HEK293 (cell line): ENCODE results near the gene TEDC2.

ENCODE experiments used
- CTCF ChIA-PET: fragments of 350-600 bp; formaldehyde crosslinking; extraction: SDS; loops from one replicate; lab custom pipeline; 2021; ENCODE audit warnings: antibody characterized with exemption; lab: Yijun Ruan, JAX
- POLR2A ChIA-PET: fragments of 300-600 bp; formaldehyde crosslinking; extraction: SDS; loops from one replicate; lab custom pipeline; 2020; ENCODE audit warnings: antibody characterized with exemption, inconsistent platforms; lab: Yijun Ruan, JAX
- H3K27ac ChIP-seq: fragments of 200-500 bp; sonication (Bioruptor generic); 2 replicates; pipeline ENCODE4 v1.5.1; 2014; ENCODE audit warnings: low read depth, low read length, control low read depth, inconsistent platforms; ENCODE audit errors: extremely low read depth
- H3K36me3 ChIP-seq, 2 experiments: fragments of 200-500 bp in 1 of 2; sonication (Bioruptor generic) in 1 of 2; 1 replicate in 1 of 2; 2 replicates in 1 of 2; pipeline ENCODE4 v1.5.1; 2014 to 2017; ENCODE audit warnings: inconsistent platforms in 2 of 2, low read length in 2 of 2; ENCODE audit not compliant: control insufficient read depth in 2 of 2, insufficient read depth in 1 of 2
- H3K4me1 ChIP-seq: fragments of 200-500 bp; sonication (Bioruptor generic); 2 replicates; pipeline ENCODE4 v1.5.1; 2014; ENCODE audit warnings: mild to moderate bottlenecking, low read length, inconsistent platforms; ENCODE audit not compliant: control insufficient read depth, insufficient read depth
- H3K4me3 ChIP-seq: 2 replicates; pipeline ENCODE4 v1.5.1; 2011; ENCODE audit warnings: low read depth, mild to moderate bottlenecking, control low read depth, low read length, moderate library complexity
- H3K9me3 ChIP-seq: fragments of 200-500 bp; sonication (Bioruptor generic); 2 replicates; pipeline ENCODE4 v1.5.1; 2014; ENCODE audit warnings: low read depth, low read length, inconsistent platforms; ENCODE audit not compliant: control insufficient read depth, insufficient read depth
- BCL11A ChIP-seq: fragments of 450-650 bp; formaldehyde crosslinking; IDR thresholded peaks from 2 replicates; pipeline ENCODE4 v1.5.1; 2016; ENCODE audit warnings: low read depth, missing biosample characterization, missing genetic modification characterization
- KLF7 ChIP-seq: fragments of 450-650 bp; formaldehyde crosslinking; IDR thresholded peaks from 2 replicates; pipeline ENCODE4 v1.5.1; 2016; ENCODE audit warnings: missing biosample characterization, missing genetic modification characterization, borderline replicate concordance
- SCRT2 ChIP-seq: fragments of 450-650 bp; formaldehyde crosslinking; IDR thresholded peaks from 2 replicates; pipeline ENCODE4 v1.5.1; 2016; ENCODE audit warnings: missing biosample characterization, missing genetic modification characterization
- ZNF138 ChIP-seq: fragments of 450-650 bp; formaldehyde crosslinking; IDR thresholded peaks from 2 replicates; pipeline ENCODE4 v1.5.1; 2016; ENCODE audit warnings: missing biosample characterization, missing genetic modification characterization, borderline replicate concordance
- ZNF248 ChIP-seq: fragments of 450-650 bp; formaldehyde crosslinking; IDR thresholded peaks from 2 replicates; pipeline ENCODE4 v1.5.1; 2017; ENCODE audit warnings: missing biosample characterization, missing genetic modification characterization
- ZNF292 ChIP-seq: fragments of 450-650 bp; formaldehyde crosslinking; IDR thresholded peaks from 2 replicates; pipeline ENCODE4 v1.5.1; 2016; ENCODE audit warnings: low read depth, missing biosample characterization, missing genetic modification characterization, borderline replicate concordance
- ZNF335 ChIP-seq: fragments of 450-650 bp; formaldehyde crosslinking; conservative IDR thresholded peaks from 2 replicates; pipeline ENCODE4 v1.5.1; 2016; ENCODE audit warnings: missing biosample characterization, missing genetic modification characterization
- ZNF473 ChIP-seq: fragments of 450-650 bp; formaldehyde crosslinking; IDR thresholded peaks from 2 replicates; pipeline ENCODE4 v1.5.1; 2017; ENCODE audit warnings: missing biosample characterization, missing genetic modification characterization
- TF ChIP-seq, protein P1 (sequence below): fragments of 450-650 bp; formaldehyde crosslinking; IDR thresholded peaks from 2 replicates; pipeline ENCODE4 v1.5.1; 2016; ENCODE audit warnings: missing biosample characterization, missing genetic modification characterization
- TF ChIP-seq, protein P2 (sequence below): fragments of 450-650 bp; formaldehyde crosslinking; IDR thresholded peaks from 2 replicates; pipeline ENCODE4 v1.5.1; 2016; ENCODE audit warnings: missing biosample characterization, missing genetic modification characterization
- TF ChIP-seq, protein P3 (sequence below): fragments of 450-650 bp; formaldehyde crosslinking; IDR thresholded peaks from 2 replicates; pipeline ENCODE4 v1.5.1; 2017; ENCODE audit warnings: missing biosample characterization, missing genetic modification characterization

Gene TEDC2

DNA sequence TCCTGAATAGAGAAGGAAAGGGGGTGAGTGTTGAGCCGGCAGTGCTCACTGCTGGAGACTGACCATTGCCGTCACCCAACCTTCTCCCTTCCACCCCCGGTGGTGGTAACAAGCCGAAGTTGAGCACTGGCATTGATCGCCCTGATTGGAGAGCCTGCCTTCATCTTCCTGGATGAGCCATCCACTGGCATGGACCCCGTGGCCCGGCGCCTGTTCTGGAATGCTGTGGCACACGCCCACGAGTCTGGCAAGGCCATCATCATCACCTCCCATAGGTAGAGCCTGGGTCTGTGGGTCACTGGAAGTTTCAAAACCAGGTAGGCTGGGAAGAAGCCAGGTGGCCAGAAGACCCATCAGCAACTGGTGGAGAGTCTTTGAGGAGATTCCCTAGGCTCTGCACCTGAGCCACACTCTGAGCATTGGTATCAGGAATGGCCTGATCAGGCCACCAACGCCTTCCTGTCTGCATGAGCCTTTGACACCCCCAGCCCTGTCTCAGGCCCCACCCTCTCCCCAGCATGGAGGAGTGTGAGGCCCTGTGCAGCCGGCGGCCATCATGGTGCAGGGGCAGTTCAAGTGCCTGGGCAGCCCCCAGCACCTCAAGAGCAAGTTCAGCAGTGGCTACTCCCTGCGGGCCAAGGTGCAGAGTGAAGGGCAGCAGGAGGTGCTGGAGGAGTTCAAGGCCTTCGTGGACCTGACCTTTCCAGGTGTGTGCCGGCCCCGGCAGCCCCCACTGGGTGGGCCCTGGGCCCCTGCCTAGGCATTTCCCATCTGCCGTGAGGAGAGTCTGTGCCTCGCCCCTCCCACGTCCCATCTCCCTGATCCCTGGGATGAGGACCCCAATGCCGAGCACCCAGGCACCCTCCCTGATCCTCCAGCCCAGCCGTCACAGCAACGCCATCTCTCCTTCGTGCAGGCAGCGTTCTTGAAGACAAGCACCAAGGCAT is 35.6 kb upstream of the TEDC2 start:
- Histone ChIP-seq H3K36me3 (no peaks in the 10 kb centered on the region), H3K27ac (no peak overlapping the region), H3K4me1 (no peaks in the 10 kb centered on the region; the same call in 1 of the 2 replicates), H3K9me3 (no peaks in the 10 kb centered on the region), H3K4me3 (no peak overlapping the region)
- TF ChIP-seq KLF7 (tag by site-specific recombination) (no peak), ZNF335 (tag by site-specific recombination) (no peak), ZNF473 (tag by site-specific recombination) (no peak), BCL11A (tag by site-specific recombination) (no peak), ZNF138 (tag by site-specific recombination) (no peak)
- TF ChIP-seq, protein P1, sequence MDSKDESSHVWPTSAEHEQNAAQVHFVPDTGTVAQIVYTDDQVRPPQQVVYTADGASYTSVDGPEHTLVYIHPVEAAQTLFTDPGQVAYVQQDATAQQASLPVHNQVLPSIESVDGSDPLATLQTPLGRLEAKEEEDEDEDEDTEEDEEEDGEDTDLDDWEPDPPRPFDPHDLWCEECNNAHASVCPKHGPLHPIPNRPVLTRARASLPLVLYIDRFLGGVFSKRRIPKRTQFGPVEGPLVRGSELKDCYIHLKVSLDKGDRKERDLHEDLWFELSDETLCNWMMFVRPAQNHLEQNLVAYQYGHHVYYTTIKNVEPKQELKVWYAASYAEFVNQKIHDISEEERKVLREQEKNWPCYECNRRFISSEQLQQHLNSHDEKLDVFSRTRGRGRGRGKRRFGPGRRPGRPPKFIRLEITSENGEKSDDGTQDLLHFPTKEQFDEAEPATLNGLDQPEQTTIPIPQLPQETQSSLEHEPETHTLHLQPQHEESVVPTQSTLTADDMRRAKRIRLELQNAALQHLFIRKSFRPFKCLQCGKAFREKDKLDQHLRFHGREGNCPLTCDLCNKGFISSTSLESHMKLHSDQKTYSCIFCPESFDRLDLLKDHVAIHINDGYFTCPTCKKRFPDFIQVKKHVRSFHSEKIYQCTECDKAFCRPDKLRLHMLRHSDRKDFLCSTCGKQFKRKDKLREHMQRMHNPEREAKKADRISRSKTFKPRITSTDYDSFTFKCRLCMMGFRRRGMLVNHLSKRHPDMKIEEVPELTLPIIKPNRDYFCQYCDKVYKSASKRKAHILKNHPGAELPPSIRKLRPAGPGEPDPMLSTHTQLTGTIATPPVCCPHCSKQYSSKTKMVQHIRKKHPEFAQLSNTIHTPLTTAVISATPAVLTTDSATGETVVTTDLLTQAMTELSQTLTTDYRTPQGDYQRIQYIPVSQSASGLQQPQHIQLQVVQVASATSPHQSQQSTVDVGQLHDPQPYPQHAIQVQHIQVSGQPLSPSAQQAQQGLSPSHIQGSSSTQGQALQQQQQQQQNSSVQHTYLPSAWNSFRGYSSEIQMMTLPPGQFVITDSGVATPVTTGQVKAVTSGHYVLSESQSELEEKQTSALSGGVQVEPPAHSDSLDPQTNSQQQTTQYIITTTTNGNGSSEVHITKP (tag by site-specific recombination): no peak
- TF ChIP-seq, protein P2, sequence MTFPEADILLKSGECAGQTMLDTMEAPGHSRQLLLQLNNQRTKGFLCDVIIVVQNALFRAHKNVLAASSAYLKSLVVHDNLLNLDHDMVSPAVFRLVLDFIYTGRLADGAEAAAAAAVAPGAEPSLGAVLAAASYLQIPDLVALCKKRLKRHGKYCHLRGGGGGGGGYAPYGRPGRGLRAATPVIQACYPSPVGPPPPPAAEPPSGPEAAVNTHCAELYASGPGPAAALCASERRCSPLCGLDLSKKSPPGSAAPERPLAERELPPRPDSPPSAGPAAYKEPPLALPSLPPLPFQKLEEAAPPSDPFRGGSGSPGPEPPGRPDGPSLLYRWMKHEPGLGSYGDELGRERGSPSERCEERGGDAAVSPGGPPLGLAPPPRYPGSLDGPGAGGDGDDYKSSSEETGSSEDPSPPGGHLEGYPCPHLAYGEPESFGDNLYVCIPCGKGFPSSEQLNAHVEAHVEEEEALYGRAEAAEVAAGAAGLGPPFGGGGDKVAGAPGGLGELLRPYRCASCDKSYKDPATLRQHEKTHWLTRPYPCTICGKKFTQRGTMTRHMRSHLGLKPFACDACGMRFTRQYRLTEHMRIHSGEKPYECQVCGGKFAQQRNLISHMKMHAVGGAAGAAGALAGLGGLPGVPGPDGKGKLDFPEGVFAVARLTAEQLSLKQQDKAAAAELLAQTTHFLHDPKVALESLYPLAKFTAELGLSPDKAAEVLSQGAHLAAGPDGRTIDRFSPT (tag by site-specific recombination): no peak
- ChIA-PET POLR2A (no interaction called here), CTCF (interaction anchor here (0.6 to 2.2 kb wide), 5 partner anchors 11 to 118 kb away, joined by 3 to 20 read pairs (median 4); no protein-coding TSS in a partner anchor)

DNA sequence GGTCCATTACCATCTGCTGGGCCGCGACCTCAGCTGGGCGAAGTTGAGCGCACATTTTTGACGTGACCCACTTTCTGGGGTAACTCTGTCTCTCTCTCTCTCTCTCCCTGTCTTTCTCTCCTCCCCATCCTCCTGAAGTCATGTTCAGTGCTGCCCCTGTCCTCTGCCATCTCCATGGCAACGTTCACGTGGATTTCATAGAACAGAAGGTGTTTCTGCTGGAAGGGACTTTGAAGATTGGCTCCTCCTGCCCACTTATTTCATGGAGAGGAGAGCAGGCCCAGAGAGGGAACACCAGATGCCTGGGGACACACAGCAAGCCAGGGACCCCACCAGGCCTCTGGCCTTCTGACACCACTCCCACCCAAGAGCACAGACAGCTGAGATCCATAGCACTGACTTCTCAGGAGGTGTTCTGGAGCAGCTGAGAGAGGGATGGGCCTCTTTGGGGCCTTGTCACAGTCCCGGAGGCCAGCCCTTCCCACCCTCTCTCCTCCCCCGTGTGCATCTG is 34.8 kb upstream of the TEDC2 start:
- TF ChIP-seq ZNF292 (tag by site-specific recombination) (no peak), SCRT2 (tag by site-specific recombination) (no peak), ZNF248 (tag by site-specific recombination) (no peak)
- TF ChIP-seq, protein P3, sequence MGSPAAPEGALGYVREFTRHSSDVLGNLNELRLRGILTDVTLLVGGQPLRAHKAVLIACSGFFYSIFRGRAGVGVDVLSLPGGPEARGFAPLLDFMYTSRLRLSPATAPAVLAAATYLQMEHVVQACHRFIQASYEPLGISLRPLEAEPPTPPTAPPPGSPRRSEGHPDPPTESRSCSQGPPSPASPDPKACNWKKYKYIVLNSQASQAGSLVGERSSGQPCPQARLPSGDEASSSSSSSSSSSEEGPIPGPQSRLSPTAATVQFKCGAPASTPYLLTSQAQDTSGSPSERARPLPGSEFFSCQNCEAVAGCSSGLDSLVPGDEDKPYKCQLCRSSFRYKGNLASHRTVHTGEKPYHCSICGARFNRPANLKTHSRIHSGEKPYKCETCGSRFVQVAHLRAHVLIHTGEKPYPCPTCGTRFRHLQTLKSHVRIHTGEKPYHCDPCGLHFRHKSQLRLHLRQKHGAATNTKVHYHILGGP (tag by site-specific recombination): no peak
- TF ChIP-seq, all 188 proteins: peak for 0
- POLR2A ChIA-PET: no interaction called here
- CTCF ChIA-PET: interaction anchor here (0.7 kb wide), 1 partner anchor 80 kb away, joined by 4 read pairs; no protein-coding TSS in a partner anchor

More for the DNA sequence above, 34.8 kb upstream of the TEDC2 start:
- no peaks in the 10 kb centered on the region for H3K36me3 ChIP-seq
- no peaks in the 10 kb centered on the region; the same call in 1 of the 2 replicates for H3K4me1 ChIP-seq
- H3K4me3 ChIP-seq: no peak overlapping the region
- no peaks in the 10 kb centered on the region for H3K9me3 ChIP-seq
- H3K27ac ChIP-seq: no peak overlapping the region
